Endothelial cell of umbilical vein (primary cell): ENCODE measurements around the gene PNPLA5. TPM values are rescaled to one million over a fixed set of nuclear protein-coding genes. Genes with fewer than 3 reads are reported as not detected.

Experiments used
- BruUV-seq: library from RNA; stranded (reverse); fragments of 400-500 nt; replicated peaks from 2 replicates; lab custom pipeline; 2021; lab: Mats Ljungman, UMichigan
- CTCF ChIA-PET: fragments of 300-600, 350-600 bp; sonication (Branson Sonifier 250); formaldehyde crosslinking; loops from one replicate; lab custom pipeline; 2021; ENCODE audit warnings: antibody characterized with exemption, inconsistent platforms; lab: Charles Lee
- POLR2A ChIA-PET: fragments of 300-600, 350-600 bp; sonication (Branson Sonifier 250); formaldehyde crosslinking; loops from one replicate; lab custom pipeline; 2021; ENCODE audit warnings: antibody characterized with exemption, inconsistent platforms; lab: Charles Lee
- DNase-seq: peaks from one replicate; pipeline ENCODE4 v3.0.0-alpha.2; 2011; ENCODE audit warnings: low read depth, low spot score
- FAIRE-seq: peaks from 2 replicates; lab custom pipeline; 2011; peaks lifted over from hg19 to GRCh38; lab: Jason Lieb, UNC
- H2AFZ ChIP-seq: 2 replicates; pipeline ENCODE4 v1.6.0; 2012; ENCODE audit warnings: low read depth, low read length, control low read depth, inconsistent platforms
- H3K27ac ChIP-seq: 2 replicates; pipeline ENCODE4 v1.5.1; 2011; ENCODE audit warnings: low read depth, mild to moderate bottlenecking, control low read depth, low read length, moderate library complexity; ENCODE audit not compliant: insufficient read depth
- H3K27me3 ChIP-seq, 2 experiments: 2 replicates each; pipeline versions ENCODE4 v1.6.0 to v1.6.1; 2011; ENCODE audit warnings: low read length in 2 of 2, mixed read lengths in 1 of 2; ENCODE audit not compliant: control insufficient read depth in 2 of 2, insufficient read depth in 2 of 2
- H3K36me3 ChIP-seq, 2 experiments: 2 replicates in 1 of 2; 3 replicates in 1 of 2; pipeline ENCODE4 v1.5.1; 2011; ENCODE audit warnings: low read length in 2 of 2, mild to moderate bottlenecking in 1 of 2, moderate library complexity in 1 of 2; ENCODE audit not compliant: control insufficient read depth in 2 of 2, insufficient read depth in 2 of 2; ENCODE audit errors: extremely low read depth in 1 of 2
- H3K4me1 ChIP-seq: 3 replicates; pipeline ENCODE4 v1.5.1; 2011; ENCODE audit warnings: mild to moderate bottlenecking, low read length; ENCODE audit not compliant: control insufficient read depth, insufficient read depth; ENCODE audit errors: extremely low read depth
- H3K4me2 ChIP-seq: 2 replicates; pipeline ENCODE4 v1.6.1; 2011; ENCODE audit warnings: low read length, control low read depth, mixed read lengths; ENCODE audit not compliant: insufficient read depth
- H3K4me3 ChIP-seq, 3 experiments: fragments of 200-600 bp in 1 of 3; sonication (generic), shearing (Covaris generic) in 1 of 3; replicated peaks in 1 of 3; 2 replicates each; pipeline ENCODE4 v1.5.1; 2011 to 2016; ENCODE audit warnings: control low read depth in 3 of 3, low read length in 3 of 3, mild to moderate bottlenecking in 2 of 3, inconsistent platforms in 1 of 3, low read depth in 1 of 3, moderate library complexity in 1 of 3; ENCODE audit not compliant: insufficient read depth in 1 of 3
- H3K79me2 ChIP-seq: 2 replicates; pipeline ENCODE4 v1.6.0; 2012; ENCODE audit warnings: low read length, inconsistent platforms; ENCODE audit not compliant: control insufficient read depth, insufficient read depth
- H3K9ac ChIP-seq: replicated peaks from 2 replicates; pipeline ENCODE3; 2011; ENCODE audit warnings: low read length, control low read depth; ENCODE audit not compliant: insufficient read depth; ENCODE audit errors: extremely low read depth
- H3K9me1 ChIP-seq: replicated peaks from 3 replicates; pipeline ENCODE4 v1.6.0; 2011; ENCODE audit warnings: mild to moderate bottlenecking, low read length; ENCODE audit not compliant: control insufficient read depth, insufficient read depth; ENCODE audit errors: extremely low read depth
- H3K9me3 ChIP-seq: replicated peaks from 2 replicates; pipeline ENCODE4 v1.5.1; 2012; ENCODE audit warnings: low read length, inconsistent platforms; ENCODE audit not compliant: control insufficient read depth, insufficient read depth
- H4K20me1 ChIP-seq: replicated peaks from 2 replicates; pipeline ENCODE3; 2011; ENCODE audit warnings: mild to moderate bottlenecking, low read length; ENCODE audit not compliant: control insufficient read depth, insufficient read depth; ENCODE audit errors: extremely low read depth
- CTCF ChIP-seq, 2 donors: IDR thresholded peaks; 1 replicate in 1 of 2; 2 replicates in 1 of 2; pipeline ENCODE4 v1.5.1; 2011; ENCODE audit warnings: low read length in 2 of 2, mild to moderate bottlenecking in 2 of 2, moderate library complexity in 2 of 2, control low read depth in 1 of 2, inconsistent platforms in 1 of 2, low read depth in 1 of 2; ENCODE audit not compliant: insufficient read depth in 1 of 2; ENCODE audit errors: extremely low read depth in 1 of 2
- EZH2 ChIP-seq: IDR thresholded peaks from 2 replicates; pipeline ENCODE4 v1.6.1; 2012; ENCODE audit warnings: borderline replicate concordance, low read depth, mild to moderate bottlenecking, moderate library complexity, low read length, inconsistent platforms; ENCODE audit not compliant: severe bottlenecking
- FOS ChIP-seq: IDR thresholded peaks from 2 replicates; pipeline ENCODE4 v1.6.1; 2011; ENCODE audit warnings: mild to moderate bottlenecking, low read length, moderate library complexity, borderline replicate concordance; ENCODE audit not compliant: insufficient read depth
- GATA2 ChIP-seq: IDR thresholded peaks from 2 replicates; pipeline ENCODE4 v1.7.0; 2011; ENCODE audit warnings: low read depth, mild to moderate bottlenecking, moderate library complexity, mixed read lengths, low read length; ENCODE audit not compliant: insufficient read length, insufficient read depth
- JUN ChIP-seq: IDR thresholded peaks from 2 replicates; pipeline ENCODE4 v1.6.1; 2011; ENCODE audit warnings: borderline replicate concordance, low read depth; ENCODE audit not compliant: insufficient read length, insufficient read depth
- MYC ChIP-seq: IDR thresholded peaks from one replicate; pipeline ENCODE4 v1.6.1; 2011; ENCODE audit warnings: mild to moderate bottlenecking, low read depth, low read length
- POLR2A ChIP-seq: IDR thresholded peaks from 2 replicates; pipeline ENCODE4 v1.6.1; 2012; ENCODE audit warnings: low read depth, mild to moderate bottlenecking, control low read depth, low read length
- POLR2AphosphoS5 ChIP-seq: IDR thresholded peaks from 2 replicates; pipeline ENCODE4 v1.6.1; 2012; ENCODE audit warnings: low read depth, mild to moderate bottlenecking, control low read depth, low read length, moderate library complexity; ENCODE audit not compliant: insufficient read depth
- dilution Hi-C: fragments of 300-500 bp; cut with MboI; formaldehyde crosslinking; loops from one replicate; pipeline ENCODE4 v1.15.0; 2019; ENCODE audit warnings: low sequenced_read_pairs; ENCODE audit not compliant: extremely low pct_ligation_motif_present
- intact Hi-C: fragments of 100-400 bp; cut with micrococcal nuclease; formaldehyde crosslinking; loops from one replicate; pipeline ENCODE4 v1.10.0; 2022
- polyA plus RNA-seq, 4 experiments: library from polyadenylated mRNA; depleted of rRNA in 3 of 4; stranded (reverse) in 3 of 4; unstranded in 1 of 4; fragments of >200 nt; gene quantifications; 2 replicates each; pipeline versions ENCODE4 v1.2.1 to v1.2.3, GENCODE V29; 2011 to 2012; ENCODE audit warnings: missing spikeins in 1 of 4
- total RNA-seq: library from RNA; stranded (reverse); gene quantifications from 2 replicates; pipeline ENCODE4 v1.2.3, GENCODE V29; 2021
- TF ChIP-seq, protein P1 (sequence below): IDR thresholded peaks from 2 replicates; pipeline ENCODE4 v1.6.1; 2011; ENCODE audit not compliant: insufficient read depth, insufficient read length

Gene PNPLA5
- total and polyA plus RNA-seq, 2 donors (not counting 3 experiments of a cell fraction or from before 2014, with no cell fraction given): not detected

- intact Hi-C loops: no loop called here
- DNase-seq (no peak), FAIRE-seq (no peak)
- no TSS peak for BruUV-seq
- H3K9me1 ChIP-seq: no peaks in the 10 kb centered on the region
- ChIA-PET POLR2A (no interaction called here), CTCF (interaction anchor here (0.7 to 1.8 kb wide), 3 partner anchors 7 to 54 kb away, joined by 4 to 8 read pairs (median 5); no protein-coding TSS in a partner anchor)
- H3K27me3 ChIP-seq: peaks cover 16 to 31% of the 10 kb centered on the region in 2 experiments
- H2AFZ ChIP-seq: no peak overlapping the region
- no peak overlapping the region for H3K4me3 ChIP-seq
- no peaks in the 10 kb centered on the region for H3K9me3 ChIP-seq
- H4K20me1 ChIP-seq: no peaks in the 10 kb centered on the region
- no peaks in the 10 kb centered on the region for H3K36me3 ChIP-seq
- H3K79me2 ChIP-seq: no peaks in the 10 kb centered on the region
- H3K27ac ChIP-seq: no peak overlapping the region
- dilution Hi-C loops: no loop called here
- no peaks in the 10 kb centered on the region for H3K4me1 ChIP-seq
- no peak overlapping the region for H3K9ac ChIP-seq
- H3K4me2 ChIP-seq: no peak overlapping the region
- TF ChIP-seq, protein P1, sequence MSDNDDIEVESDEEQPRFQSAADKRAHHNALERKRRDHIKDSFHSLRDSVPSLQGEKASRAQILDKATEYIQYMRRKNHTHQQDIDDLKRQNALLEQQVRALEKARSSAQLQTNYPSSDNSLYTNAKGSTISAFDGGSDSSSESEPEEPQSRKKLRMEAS: no peak
- TF ChIP-seq CTCF (IDR thresholded peaks at IDR 0.05; ENCODE audit: extremely low read depth in 1 of 2, insufficient read depth in 1 of 2, low read depth in 1 of 2, low read length in 2 of 2) (no peak), EZH2 (no peak), FOS (no peak), GATA2 (no peak), JUN (no peak), POLR2A (no peak), MYC (no peak), POLR2AphosphoS5 (no peak)
Measured at GRCh38 chr22:43892183-43892894, 526 bp upstream of the PNPLA5 start.
